22Rv1 (cell line): ENCODE measurements around the gene PRR15L.

Experiments used
- H3K27ac ChIP-seq: fragments of 450-650 bp; 2 replicates; pipeline ENCODE4 v1.5.1; 2017
- ZFX ChIP-seq: fragments of 450-650 bp; IDR thresholded peaks from 2 replicates; pipeline ENCODE4 v1.6.1; 2017; ENCODE audit warnings: antibody characterized with exemption, borderline replicate concordance
- TF ChIP-seq, protein P1 (sequence below): fragments of 450-650 bp; IDR thresholded peaks from 2 replicates; pipeline ENCODE4 v1.5.1; 2017; ENCODE audit warnings: mild to moderate bottlenecking

PRR15L gene

DNA sequence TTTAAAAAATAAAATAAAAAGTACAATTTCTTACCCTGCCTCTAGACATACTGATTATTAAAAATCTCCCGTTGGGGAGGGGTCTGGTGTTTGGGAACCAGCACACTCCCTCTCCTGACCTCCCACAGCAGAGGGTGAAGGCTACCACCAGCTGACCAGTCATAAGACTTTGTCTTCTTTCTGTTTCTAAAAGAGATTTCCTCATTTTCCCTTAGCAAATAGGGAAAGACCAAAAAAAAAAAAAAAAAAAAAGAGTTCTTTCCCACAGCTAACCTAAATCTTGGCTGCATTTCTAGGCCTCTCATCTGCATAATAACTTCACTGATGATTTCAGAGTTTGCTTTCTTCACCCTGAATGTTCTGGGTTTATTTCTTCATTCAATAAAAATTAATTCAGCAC lies 43.5 kb upstream of the PRR15L start:
- TF ChIP-seq, protein P1, sequence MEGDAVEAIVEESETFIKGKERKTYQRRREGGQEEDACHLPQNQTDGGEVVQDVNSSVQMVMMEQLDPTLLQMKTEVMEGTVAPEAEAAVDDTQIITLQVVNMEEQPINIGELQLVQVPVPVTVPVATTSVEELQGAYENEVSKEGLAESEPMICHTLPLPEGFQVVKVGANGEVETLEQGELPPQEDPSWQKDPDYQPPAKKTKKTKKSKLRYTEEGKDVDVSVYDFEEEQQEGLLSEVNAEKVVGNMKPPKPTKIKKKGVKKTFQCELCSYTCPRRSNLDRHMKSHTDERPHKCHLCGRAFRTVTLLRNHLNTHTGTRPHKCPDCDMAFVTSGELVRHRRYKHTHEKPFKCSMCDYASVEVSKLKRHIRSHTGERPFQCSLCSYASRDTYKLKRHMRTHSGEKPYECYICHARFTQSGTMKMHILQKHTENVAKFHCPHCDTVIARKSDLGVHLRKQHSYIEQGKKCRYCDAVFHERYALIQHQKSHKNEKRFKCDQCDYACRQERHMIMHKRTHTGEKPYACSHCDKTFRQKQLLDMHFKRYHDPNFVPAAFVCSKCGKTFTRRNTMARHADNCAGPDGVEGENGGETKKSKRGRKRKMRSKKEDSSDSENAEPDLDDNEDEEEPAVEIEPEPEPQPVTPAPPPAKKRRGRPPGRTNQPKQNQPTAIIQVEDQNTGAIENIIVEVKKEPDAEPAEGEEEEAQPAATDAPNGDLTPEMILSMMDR = no peak
- TF ChIP-seq ZFX = no peak
- no peak overlapping the region for H3K27ac ChIP-seq

- no peak for TF ChIP-seq ZFX
- TF ChIP-seq, protein P1 = no peak
- H3K27ac ChIP-seq = no peak overlapping the region
These were observed 41.9 kb upstream of the PRR15L start for GRCh38 chr17:47999582-47999981.

DNA sequence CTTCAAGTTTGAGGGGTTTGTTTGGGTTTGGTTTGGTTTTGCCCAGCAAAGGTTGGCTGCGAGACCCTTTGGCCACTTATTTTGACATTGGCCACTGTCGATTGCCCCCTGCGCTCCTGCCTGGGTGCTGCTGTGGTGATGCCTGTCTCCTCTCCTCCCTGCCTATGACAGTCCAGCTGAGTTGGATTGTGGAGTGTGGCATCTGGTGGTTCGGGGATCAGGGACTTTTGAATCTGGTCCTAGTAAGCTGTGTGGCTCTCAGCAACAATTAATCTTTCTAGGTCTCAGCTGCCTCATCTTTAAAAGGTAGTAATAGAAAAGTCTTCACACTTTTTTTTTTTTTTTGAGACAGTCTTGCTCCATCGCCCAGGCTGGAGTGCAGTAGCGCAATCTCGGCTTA lies 40.4 kb upstream of the PRR15L start:
- H3K27ac ChIP-seq = no peak overlapping the region
- no peak for TF ChIP-seq ZFX
- TF ChIP-seq, protein P1 = no peak

DNA sequence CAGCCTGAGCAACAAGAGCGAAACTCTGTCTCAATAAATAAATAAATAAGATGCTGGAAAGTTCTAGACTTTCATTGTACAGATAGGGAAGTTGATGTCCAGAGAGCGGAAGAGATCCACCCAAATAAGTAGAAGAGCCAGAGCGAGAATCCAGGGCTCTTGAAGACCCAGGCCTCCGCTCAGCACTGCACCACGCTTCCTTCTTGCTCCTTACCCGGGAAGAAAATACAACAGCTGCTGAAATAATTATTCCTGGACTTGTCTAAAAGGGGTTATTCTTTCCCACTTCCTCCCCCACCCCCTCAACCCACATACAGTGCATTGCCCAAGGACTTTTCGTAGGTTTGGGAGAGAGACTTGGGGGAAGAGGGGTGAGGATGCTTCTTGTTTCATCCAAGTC lies 39.9 kb upstream of the PRR15L start:
- no peak overlapping the region for H3K27ac ChIP-seq
- TF ChIP-seq, protein P1 = no peak
- TF ChIP-seq ZFX = no peak

DNA sequence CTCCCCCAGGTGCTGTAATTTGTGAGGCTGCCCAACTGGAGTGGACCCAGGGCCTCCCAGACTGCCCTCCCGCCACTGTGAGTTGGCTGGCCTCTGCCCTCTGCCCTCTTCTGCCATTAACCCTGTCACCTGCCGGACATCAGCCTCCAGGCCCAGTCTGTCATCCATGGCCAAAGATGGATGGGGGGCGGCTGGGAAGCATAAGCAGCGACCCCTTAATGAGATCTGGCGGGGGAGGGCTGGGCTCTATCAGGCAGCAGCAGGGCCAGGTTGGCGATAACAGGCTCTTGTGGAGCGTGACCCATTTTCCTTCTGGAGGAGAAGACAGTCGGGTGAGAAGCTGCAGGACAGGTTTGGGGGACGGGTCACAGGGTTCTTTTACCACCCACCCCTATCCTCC lies 38.5 kb upstream of the PRR15L start:
- no peak for TF ChIP-seq ZFX
- TF ChIP-seq, protein P1 = no peak
- H3K27ac ChIP-seq = no peak overlapping the region

DNA sequence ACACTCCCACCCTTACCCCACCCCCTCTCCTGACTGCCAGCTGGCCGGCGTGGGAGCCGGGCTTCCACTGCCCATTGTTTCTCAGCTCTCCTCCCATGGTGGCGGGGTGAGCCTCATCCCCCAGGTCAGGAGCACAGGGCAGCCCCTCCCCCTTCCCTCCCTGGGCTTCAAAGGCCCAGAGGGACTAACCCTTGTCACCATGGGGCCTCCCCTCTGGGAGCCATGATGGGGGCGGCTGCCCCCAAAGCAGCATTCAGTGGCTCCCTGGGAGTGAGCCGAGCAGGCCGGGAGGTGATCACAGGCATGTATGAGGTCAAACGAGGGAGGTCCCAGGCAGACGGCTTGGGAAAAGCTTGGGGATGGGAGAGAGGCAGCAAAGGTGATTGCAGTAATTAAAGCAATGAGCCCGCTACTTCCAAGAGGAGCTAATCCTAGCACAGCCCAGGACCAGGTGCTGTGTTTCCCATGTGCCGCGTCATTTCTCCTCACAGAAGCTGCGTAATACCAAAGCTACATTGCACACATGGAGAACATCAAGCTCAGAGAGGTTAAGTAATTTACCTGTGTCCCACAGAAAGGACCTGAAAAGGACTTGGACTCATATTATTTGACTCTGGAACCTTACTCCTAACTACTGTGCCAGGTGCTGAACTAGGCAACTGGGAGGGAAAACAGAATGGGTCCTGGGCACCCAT lies 37.7 kb upstream of the PRR15L start:
- no peak overlapping the region for H3K27ac ChIP-seq
- TF ChIP-seq ZFX = no peak
- TF ChIP-seq, protein P1 = no peak

DNA sequence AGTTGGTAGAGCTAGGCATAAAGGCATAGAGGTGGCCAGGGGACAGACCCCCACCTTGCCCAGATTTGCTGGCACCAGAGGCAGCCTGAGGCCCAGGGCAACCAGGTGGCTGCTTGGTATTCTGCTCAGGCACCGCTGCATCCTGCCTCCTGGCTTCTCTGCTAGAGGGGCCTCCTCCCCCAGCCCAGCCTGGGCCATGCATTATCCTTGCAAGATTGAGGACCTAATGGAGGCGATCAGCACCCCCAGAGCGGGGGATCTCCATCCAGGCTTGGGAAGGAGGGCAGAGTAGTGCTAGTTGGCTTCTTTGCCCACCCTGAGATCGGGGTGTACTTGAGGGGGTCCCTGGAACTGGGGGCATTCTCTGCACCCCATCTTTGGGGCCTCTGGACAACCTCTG lies 37.0 kb upstream of the PRR15L start:
- no peak for TF ChIP-seq ZFX
- TF ChIP-seq, protein P1 = no peak
- H3K27ac ChIP-seq = no peak overlapping the region
